Tibial artery (tissue), 4 donors: ENCODE measurements around the gene LCE7A.

Experiments used
- DNase-seq, 2 donors: peaks; one replicate each; pipeline ENCODE4 v3.0.0-alpha.2; 2019
- H3K27ac ChIP-seq, 2 donors: fragments of 200-600 bp; sonication (generic) in 1 of 2; 1 replicate in 1 of 2; 2 replicates in 1 of 2; pipeline ENCODE4 v1.5.1; 2018 to 2019; ENCODE audit warnings: mild to moderate bottlenecking in 1 of 2
- H3K27me3 ChIP-seq, 2 donors: fragments of 200-600 bp; sonication (generic) in 1 of 2; one replicate each; pipeline versions ENCODE4 v1.5.1 to v1.6.0; 2016 to 2019
- H3K36me3 ChIP-seq, 3 donors: fragments of 200-600 bp; sonication (generic) in 2 of 3; one replicate each; pipeline ENCODE4 v1.5.1; 2016 to 2019; ENCODE audit warnings: mild to moderate bottlenecking in 2 of 3
- H3K4me1 ChIP-seq, 4 donors: fragments of 200-600 bp; sonication (generic) in 2 of 4; 1 replicate in 3 of 4; 2 replicates in 1 of 4; pipeline ENCODE4 v1.5.1; 2016 to 2019
- H3K4me3 ChIP-seq, 2 donors: fragments of 200-600 bp; sonication (generic) in 1 of 2; 1 replicate in 1 of 2; 2 replicates in 1 of 2; pipeline ENCODE4 v1.5.1; 2018 to 2019; ENCODE audit warnings: mild to moderate bottlenecking in 2 of 2
- H3K9me3 ChIP-seq, 3 donors: fragments of 200-600 bp; sonication (generic) in 1 of 3; one replicate each; pipeline ENCODE4 v1.5.1; 2016 to 2019
- CTCF ChIP-seq, 2 experiments: fragments of 200-600 bp in 1 of 2; fragments of 450-650 bp in 1 of 2; IDR thresholded peaks; one replicate each; pipeline ENCODE4 v1.5.1; 2017 to 2019; ENCODE audit warnings: antibody characterized with exemption in 2 of 2, mild to moderate bottlenecking in 1 of 2, moderate library complexity in 1 of 2
- intact Hi-C: fragments of 100-400 bp; cut with DNase I; formaldehyde crosslinking; loops from one replicate; pipeline ENCODE4 v1.15.0; 2023; ENCODE audit warnings: low total_unique reads

The LCE7A gene

GRCh38 chr1:152902636-152903035 lies 42.8 kb downstream of the LCE7A start:
- H3K4me3 ChIP-seq = no peak overlapping the region
- TF ChIP-seq CTCF (IDR thresholded peaks at IDR 0.05) = no peak
- H3K27me3 ChIP-seq = no peaks in the 10 kb centered on the region
- no peaks in the 10 kb centered on the region for H3K9me3 ChIP-seq
- no peaks in the 10 kb centered on the region for H3K4me1 ChIP-seq
- H3K36me3 ChIP-seq = no peaks in the 10 kb centered on the region
- intact Hi-C loops = no loop called here
- DNase-seq = no peak
- H3K27ac ChIP-seq = no peak overlapping the region

DNA sequence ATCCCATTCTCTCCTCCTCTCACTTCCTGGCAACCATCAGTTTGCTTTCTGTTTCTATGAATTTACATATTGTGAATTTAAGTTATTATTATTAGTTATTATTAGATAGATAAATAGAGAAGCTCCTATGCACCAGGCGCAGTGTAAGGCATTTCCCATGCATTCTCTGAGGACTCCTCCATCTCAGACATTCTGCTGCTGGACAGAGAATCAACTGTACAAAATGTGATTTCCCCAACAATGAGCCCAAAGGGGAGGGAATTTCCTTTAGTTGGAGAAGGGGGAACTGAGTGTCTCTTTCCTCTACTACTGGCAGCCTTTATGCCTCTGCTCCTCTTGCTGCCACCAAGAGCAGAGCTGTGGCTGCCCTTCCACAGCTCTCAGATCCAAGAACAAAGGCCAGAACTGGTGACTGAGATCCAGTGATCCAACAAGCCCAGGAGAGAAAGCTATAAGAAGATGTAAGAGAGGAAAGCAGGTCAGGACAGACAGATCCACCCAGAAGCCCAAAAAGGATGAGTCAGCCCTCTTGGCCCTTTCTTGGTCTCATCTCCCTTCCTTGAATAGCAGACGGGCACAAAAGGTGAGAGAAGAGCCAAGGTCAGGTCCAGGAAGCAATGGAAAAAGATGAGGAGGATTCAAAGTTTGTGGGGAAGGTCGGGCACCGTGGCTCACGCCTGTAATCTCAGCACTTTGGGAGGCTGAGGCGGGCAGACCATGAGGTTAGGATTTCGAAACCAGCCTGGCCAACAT lies 45.1 kb downstream of the LCE7A start:
- no peak for TF ChIP-seq CTCF (IDR thresholded peaks at IDR 0.05)
- no peaks in the 10 kb centered on the region for H3K4me1 ChIP-seq

GRCh38 chr1:152906023-152906565 lies 46.3 kb downstream of the LCE7A start:
- H3K4me1 ChIP-seq = no peaks in the 10 kb centered on the region

More for the DNA sequence above, 45.1 kb downstream of the LCE7A start:
- Histone ChIP-seq H3K27me3 (peaks cover 0 to 6% of the 10 kb centered on the region in 2 donors), H3K4me3 (no peak overlapping the region), H3K36me3 (no peaks in the 10 kb centered on the region), H3K9me3 (no peaks in the 10 kb centered on the region), H3K27ac (no peak overlapping the region)
- intact Hi-C loops = no loop called here
- no peak for DNase-seq

DNA sequence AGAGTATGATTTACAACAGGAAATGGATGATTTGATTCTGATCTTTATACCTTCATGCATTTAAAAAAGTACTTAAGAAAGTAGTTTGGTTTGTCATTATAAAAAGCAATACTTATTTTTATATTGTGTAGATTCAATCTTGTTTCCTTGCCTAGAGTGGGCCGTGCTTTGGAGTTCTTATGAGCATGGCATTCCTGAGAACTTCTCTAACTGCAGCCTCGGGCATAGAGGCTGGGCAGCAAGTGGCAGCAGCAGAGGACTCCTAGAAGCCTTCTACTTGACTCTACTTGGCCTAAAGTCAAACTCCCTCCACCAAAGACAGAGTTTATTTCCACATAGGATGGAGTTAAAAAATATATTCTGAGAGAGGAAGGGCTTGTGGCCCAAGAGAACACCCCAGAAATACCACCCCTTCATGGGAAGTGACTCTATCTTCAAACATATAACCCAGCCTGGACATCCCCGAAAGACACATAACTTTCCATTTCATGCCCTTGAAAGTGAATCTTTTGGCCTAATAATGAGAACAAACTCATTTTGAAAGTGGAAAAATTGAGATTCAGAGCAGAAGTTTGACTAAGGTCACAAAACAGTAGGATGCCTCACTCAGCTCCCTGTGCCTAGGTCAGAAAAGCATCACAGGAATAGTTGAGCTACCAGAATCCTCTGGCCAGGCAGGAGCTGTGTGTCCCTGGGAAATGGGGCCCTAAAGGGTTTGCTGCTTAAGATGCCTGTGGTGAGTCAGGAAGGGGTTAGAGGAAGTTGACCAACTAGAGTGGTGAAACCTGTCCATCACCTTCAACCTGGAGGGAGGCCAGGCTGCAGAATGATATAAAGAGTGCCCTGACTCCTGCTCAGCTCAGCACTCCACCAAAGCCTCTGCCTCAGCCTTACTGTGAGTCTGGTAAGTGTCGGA lies 48.1 kb downstream of the LCE7A start, which contains the start of gene IVL:
Gene IVL (plus strand): TSS at position 861 of the 916 bp plus-strand sequence. CDS start 1,252 bp downstream, outside the sequence.
- no peak within 1 kb of the TSS for H3K4me3 ChIP-seq
- peaks cover 0 to 9% of the 10 kb centered on the region in 2 donors for H3K27me3 ChIP-seq
- no peak within 1 kb of the TSS for H3K27ac ChIP-seq
- no peaks in the 10 kb centered on the region for H3K9me3 ChIP-seq
- no peak for TF ChIP-seq CTCF (IDR thresholded peaks at IDR 0.05)
- no peaks in the 10 kb centered on the region for H3K4me1 ChIP-seq
- no peaks in the 10 kb centered on the region for H3K36me3 ChIP-seq
- DNase-seq = no peak
- intact Hi-C loops = no loop called here

More at GRCh38 chr1:152906023-152906565, 46.3 kb downstream of the LCE7A start:
- intact Hi-C loops = no loop called here
- Histone ChIP-seq H3K36me3 (no peaks in the 10 kb centered on the region), H3K9me3 (no peaks in the 10 kb centered on the region), H3K27ac (no peak overlapping the region), H3K27me3 (peaks cover 0 to 9% of the 10 kb centered on the region in 2 donors), H3K4me3 (no peak overlapping the region)
- no peak for DNase-seq
- no peak for TF ChIP-seq CTCF (IDR thresholded peaks at IDR 0.05)

- H3K27ac ChIP-seq = no peak overlapping the region
- H3K4me1 ChIP-seq = no peaks in the 10 kb centered on the region
- no peak for TF ChIP-seq CTCF (IDR thresholded peaks at IDR 0.05)
- H3K27me3 ChIP-seq = peaks cover 0 to 9% of the 10 kb centered on the region in 2 donors
- intact Hi-C loops = no loop called here
- no peak overlapping the region for H3K4me3 ChIP-seq
- DNase-seq = no peak
- no peaks in the 10 kb centered on the region for H3K36me3 ChIP-seq
- no peaks in the 10 kb centered on the region for H3K9me3 ChIP-seq
Observed at GRCh38 chr1:152909206-152909605, 49.4 kb downstream of the LCE7A start.
